GM19238 (cell line): ENCODE measurements around the gene GPATCH4.
"Not testable (repeated sequence)": the region's sequence is repeated elsewhere in the genome, so short reads cannot be mapped to it uniquely, and the experiment has no call there.

ENCODE experiments used
- DNase-seq: peaks from one replicate; pipeline ENCODE4 v3.0.0; 2011; ENCODE audit warnings: low spot score; ENCODE audit not compliant: insufficient read length

The GPATCH4 gene

DNA sequence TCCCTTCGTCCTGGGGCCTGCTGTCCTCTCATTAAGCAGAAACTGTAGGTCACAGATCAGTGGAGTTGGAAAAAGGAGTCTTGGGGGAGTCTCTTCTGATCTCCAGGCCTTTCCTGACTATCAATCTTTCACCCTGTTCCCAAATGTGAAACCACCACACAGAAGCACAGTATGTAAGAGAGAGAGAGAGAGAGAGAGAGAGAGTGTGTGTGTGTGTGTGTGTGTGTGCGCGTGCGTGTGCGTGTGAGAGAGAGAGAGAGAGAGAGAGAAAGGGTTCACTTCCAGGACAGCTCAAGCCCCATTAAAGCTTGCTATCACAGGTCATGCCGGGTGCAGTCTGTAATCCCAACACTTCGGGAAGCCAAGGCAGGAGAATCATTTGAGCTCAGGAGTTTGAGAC, 23.2 kb downstream of the GPATCH4 start:
- no peak for DNase-seq

DNA sequence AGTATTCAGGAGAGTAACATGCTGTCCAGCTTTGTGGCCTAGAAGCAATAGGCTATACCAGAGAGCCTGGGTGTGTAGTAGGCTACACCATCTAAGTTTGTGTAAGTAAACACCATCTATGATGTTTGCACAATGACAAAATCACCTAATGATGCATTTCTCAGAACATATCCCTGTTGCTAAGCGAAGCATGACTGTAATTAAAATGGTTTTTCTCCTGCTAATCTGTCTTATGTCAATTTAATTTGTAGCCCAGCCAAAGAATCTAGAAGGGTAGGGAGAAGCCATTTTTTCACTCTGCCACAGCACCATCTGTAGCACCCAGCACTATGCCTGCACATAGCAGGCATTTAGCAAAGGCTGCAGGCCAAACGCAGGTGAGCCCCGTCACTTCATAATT, 23.7 kb downstream of the GPATCH4 start:
- no peak for DNase-seq

GRCh38 chr1:156574039-156574633, 27.1 kb downstream of the GPATCH4 start:
- no peak for DNase-seq

DNA sequence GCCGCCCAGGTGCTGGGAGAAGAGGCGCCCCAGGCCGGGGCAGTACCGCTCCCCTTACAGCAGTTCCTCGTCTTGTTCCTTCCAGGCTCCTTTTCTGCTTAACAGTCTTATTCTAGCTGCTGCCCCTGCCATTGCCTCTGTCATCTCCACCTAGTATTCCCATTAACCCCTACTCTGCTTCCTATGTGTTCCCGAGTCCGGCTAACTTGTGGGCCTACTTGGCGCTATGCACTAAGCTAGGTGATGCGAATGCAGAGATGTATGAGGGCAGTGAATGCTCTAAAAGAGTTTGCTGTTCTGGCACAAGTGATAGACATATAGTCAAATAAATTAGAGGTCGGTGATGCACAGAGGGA, 28.6 kb downstream of the GPATCH4 start:
- DNase-seq: no peak

DNA sequence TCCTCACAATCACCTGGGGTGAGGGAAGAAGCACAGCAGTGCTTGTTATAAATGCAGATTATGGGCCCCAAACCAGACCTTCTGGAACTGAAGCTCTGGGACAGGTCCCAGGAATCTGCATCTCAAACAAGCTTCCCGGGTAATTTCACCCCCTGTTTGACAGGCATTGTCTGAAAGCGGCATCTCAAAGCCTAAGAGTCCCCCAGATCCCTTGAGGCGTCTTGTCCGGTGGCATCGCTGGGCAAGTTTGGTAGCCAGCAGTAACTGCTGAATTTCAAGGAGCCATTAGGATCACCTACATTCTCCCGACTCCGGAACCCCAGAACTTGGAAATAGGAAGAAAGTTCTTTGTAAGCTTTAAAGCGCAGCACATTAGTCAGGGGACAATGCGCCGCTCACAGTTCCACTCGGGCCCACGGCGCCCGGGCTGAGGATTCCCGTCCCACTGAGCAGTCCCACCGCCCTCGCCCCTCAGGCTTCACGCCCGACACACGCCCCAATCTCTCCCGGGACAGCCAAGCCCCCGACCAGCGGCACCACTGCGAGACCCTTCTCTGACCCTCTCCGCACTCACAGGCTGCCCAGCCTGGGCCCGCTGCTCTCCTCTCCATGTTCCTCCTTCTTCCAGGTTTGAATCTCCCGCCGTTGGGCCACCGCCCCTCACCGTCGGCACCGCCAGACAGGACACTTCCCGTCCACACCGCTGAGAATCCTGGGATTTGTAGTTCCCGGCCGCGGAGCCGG, 29.2 kb downstream of the GPATCH4 start, which contains the start of gene IQGAP3:
Gene IQGAP3, minus strand, starts transcription at position 647 of the 744 bp plus-strand sequence. Its CDS starts 36 bp downstream, at position 611.
- DNase-seq: peak; percentile 98

DNA sequence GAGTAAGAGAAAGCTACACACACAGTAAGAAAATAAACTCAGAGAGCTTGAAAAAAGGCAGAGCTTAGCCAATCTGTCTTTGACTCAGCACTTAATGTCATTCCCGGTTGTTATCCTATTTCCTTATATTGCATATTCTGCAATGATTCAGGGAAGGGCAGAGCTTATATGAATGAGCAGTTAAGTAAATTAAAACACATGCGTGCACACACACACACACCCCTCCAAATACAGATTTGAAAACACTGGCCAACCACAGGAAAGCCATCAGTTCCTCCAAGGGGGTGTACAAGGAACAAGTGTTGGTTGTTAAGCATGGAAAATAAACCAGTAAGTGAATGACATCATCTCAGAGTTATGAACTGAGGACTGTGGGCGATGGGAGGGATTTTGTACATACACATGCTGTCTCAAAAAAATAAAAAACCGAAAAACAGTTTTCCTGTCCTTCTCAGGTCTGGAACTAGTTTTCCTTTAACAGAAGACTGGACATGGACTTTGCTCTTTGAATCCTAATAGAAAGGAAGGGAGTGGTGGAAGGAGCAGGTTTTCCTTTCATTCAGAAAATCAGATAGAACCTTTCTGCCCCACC, 29.9 kb downstream of the GPATCH4 start:
- no peak for DNase-seq

- no peak for DNase-seq
Observed at GRCh38 chr1:156566436-156566835, 34.8 kb downstream of the GPATCH4 start.

GRCh38 chr1:156565519-156565918, 35.8 kb downstream of the GPATCH4 start:
- no peak for DNase-seq

DNA sequence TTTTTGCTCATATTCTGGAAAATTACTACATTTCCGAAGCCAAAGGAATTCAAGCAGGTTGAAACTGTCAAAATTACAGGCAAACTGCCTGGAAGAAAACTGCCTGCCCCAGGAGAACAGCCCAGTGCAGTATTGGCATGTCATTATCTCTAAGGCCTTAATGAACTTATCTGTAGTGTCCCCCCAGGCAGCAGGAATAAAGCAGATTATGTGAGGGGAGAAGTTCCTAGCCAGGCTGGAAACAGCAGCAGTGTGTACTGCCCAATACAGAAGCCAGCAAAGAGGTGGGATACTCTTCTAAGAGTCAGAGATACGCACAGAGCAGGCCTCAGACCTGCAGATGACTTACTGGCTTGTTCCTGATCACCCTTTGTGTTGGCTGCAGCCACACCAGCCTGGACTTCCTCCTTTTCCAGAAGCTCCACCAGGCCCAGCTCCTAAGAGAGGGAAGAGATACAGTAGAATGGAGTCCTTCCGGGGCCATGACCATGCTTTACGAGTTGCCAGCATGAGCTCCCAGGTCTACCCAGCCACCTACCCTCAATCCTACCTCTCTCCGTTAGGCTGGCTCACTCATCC, 40.6 kb downstream of the GPATCH4 start:
- DNase-seq: no peak

DNA sequence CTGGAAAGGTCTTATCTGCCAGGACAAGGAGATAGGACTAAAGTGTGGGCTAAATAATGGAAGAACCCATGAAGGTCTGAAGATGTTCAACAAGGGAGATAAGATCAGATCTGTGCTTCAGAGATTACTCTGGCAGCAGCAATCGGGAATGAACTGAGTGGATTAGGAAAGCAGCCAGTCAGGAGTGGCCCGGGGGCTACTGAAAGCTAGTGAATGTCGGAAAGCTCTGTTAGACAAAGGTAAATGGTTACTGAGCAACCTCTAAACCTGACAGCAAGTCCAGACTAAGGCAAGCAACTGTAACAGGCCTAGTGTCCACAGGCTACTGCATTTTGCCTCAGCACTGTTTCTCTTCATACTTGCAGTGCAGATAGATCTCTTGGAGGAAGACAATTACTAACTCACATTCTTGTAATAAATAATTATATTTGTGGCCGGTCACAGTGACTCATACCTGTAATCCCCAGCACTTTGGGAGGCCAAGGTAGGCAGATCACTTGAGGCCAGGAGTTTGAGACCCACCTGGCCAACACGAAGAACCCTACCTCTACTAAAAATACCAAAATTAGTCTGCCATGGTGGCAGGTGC, 41.4 kb downstream of the GPATCH4 start:
- DNase-seq: no peak

GRCh38 chr1:156559086-156559796, 42.0 kb downstream of the GPATCH4 start:
- no peak for DNase-seq

DNA sequence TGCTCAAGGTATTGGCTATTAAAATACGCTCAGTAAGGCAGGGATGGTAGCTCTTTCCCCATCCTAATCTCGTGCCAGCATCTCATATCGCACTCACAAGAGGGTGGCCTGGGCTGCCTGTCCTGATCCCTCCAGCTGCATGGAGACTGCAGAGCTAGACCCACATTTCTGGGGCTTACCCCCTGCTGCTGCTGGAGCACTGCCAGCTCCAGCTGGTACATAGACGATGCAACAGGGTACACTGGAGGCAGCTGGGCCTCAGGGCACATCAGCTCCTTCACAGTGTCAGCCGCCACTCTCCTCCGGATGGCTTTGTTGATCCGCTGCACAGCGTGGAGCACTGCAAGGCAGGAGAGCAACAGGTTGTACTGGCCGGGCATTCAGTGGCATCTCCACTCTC, 44.9 kb downstream of the GPATCH4 start:
- DNase-seq: no peak

DNA sequence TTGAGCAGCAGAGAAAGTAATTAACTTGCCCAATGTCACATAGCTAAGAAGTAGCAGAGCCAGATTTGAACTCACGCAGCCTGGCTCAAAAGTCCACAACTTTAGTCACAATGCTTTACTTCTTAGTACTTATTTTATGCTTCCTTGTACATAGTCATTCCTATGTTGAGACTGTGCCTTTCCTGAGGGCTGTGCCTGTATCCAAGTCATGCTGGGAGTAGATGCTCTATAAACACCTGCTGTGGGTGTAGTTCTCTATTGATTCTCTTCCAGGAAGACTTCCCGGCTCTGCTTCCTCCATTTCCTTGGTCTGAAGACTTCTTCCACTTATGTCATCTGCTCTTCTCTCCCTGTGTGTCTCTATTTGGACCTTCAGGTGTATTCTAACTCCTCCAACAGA, 45.6 kb downstream of the GPATCH4 start:
- no peak for DNase-seq

DNA sequence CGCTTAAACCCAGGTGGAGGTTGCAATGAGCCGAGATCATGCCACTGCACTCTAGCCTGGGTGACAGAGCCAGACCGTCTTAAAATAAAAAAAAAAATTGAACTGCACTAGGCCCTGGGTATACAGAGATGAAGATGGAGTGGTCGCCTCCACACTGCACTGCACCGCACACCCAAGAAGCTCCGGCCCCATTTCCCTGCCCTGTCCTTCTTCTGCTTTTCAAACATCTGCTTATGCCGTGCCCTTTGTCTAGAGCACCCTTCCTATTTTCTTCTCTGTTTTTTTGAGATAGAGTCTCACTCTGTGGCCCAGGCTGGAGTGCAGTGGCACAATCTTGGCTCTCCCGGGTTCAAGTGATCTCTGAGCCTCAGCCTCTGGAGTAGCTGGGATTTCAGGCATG, 46.3 kb downstream of the GPATCH4 start:
- no peak for DNase-seq

GRCh38 chr1:156553860-156554485, 47.3 kb downstream of the GPATCH4 start:
- DNase-seq: no peak

DNA sequence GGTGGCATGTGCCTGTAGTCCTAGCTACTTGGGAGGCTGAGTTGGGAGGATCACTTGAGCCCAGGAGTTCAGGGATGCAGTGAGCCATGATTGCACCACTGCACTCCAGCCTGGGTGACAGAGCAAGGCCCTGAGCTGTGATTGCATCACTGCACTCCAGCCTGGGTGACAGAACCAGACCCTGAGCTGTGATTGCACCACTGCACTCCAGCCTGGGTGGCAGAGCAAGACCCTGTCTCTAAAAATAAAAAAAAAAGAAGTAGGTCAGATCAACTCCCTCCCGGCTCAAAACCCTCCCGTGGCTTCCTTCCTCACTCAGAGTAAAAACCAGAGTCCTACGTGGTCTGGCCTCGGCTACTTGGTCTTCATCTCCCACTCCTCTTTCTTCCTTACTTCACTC, 48.3 kb downstream of the GPATCH4 start:
- DNase-seq: not testable (repeated sequence)

- no peak for DNase-seq
Observed at GRCh38 chr1:156552518-156552917, 48.8 kb downstream of the GPATCH4 start.

DNA sequence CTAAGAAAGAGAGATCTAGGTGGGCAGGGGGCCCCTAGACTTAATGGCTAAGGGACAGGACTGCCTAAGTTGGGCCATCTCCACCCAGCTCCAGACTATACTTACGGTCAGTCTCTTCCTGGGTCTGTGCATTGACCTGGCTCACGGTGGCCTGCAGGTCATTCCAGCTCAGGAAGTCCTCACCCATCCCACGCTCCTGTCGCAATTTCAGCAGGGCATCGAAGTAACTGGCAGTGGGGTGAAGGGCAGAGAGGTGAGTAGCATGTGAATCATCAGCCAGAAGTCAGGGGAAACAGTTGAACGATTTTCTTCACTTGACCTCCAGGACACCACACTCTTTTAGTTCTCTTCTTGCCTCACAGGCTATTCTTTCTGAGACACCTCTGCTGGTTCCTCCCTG, 49.4 kb downstream of the GPATCH4 start:
- DNase-seq: no peak

DNA sequence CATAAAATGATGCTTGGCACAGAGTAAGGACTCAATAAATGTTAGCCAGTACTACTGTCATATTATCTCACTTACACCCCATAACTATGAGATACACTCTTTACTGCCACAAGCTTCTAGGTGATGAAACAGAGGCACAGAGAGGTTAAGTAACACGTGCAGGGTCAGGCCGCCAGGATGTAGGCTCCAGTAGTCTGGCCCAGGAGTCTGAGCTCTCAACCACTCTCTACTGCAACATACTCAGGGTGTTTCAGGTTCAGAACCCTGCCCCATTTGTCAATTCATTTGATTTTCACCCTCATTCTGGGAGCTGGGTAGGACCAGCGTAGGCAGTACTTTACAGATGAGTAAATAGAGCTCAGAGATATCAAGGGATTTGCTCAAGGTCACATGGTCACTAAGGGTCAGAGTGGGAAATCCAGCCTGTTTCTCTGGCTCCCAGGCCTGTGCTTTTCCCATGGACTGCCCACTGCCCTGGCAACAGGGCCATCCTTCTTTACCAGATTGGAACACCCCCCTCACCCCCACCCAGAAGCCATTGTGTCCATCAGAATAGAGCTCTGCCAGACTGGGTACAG, 50.1 kb downstream of the GPATCH4 start:
- DNase-seq: no peak

DNA sequence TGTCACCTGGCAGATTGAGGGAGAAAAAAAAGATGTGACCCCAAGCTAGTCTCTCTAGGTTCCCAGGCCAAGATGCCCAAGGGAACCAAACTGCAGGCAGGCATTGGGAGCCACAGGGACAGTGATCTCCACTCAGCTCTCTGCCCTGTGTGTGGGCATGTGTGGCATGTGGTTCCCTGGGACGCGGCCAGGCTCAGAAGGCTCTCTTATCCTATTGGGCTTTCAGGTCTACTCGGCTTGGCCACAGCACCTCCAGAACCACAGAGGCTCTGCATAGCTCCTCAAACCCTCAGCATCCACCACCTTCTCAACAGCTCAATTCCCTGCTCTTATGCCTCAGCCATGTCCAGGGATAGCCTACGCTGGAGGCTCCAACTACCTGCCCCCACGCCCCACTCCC, 50.9 kb downstream of the GPATCH4 start:
- DNase-seq: no peak

DNA sequence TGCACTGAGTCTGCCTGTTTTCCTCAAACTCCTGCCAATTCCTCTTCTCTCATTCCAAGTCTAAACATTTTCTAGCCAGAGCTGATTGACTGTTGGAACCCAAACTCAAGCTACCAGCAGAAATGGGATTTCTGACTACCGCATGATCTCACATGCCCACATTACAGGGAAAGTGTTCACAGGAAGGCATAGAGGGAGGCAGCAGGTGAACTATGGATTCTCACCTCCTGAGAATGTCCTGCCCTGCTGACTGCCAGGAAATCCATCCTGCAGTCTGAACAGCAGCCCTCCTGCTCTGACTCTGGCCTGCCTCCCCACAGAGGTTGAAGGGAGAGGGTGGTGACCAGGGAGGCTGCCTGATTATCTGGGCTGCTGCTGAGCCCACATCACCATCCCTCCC, 51.4 kb downstream of the GPATCH4 start:
- no peak for DNase-seq
